GM18508 (cell line): Measurements from ENCODE around the gene KRT6B.
"Not testable (repeated sequence)": the region's sequence is repeated elsewhere in the genome, so short reads cannot be mapped to it uniquely, and the experiment has no call there.

ENCODE experiments used
- ATAC-seq: cut with Tn5 transposase; IDR thresholded peaks from one replicate; pipeline ENCODE4 v1.9.1; 2021; ENCODE audit warnings: moderate number of reproducible peaks; ENCODE audit not compliant: insufficient read depth, unreplicated experiment

KRT6B gene

GRCh38 chr12:52474212-52474611 is 22.3 kb upstream of the KRT6B start:
- no peak for ATAC-seq

GRCh38 chr12:52473768-52474167 is 21.8 kb upstream of the KRT6B start, which contains the start of gene KRT6C:
Gene KRT6C (minus strand): TSS chr12:52473805. CDS start chr12:52473737, 68 bp downstream.
- no peak for ATAC-seq

- no peak for ATAC-seq
Measured at GRCh38 chr12:52469853-52470252, 17.9 kb upstream of the KRT6B start.

- ATAC-seq = no peak
Measured at GRCh38 chr12:52464897-52465296, 13.0 kb upstream of the KRT6B start.

- ATAC-seq = no peak
Measured at GRCh38 chr12:52461693-52462092, 9.7 kb upstream of the KRT6B start.

GRCh38 chr12:52458861-52459260 is 6.9 kb upstream of the KRT6B start:
- no peak for ATAC-seq

- no peak for ATAC-seq
Measured at GRCh38 chr12:52455821-52456220, 3.9 kb upstream of the KRT6B start.

- ATAC-seq = no peak
Measured at GRCh38 chr12:52454411-52455201, 2.7 kb upstream of the KRT6B start.

GRCh38 chr12:52448228-52448627 is 3.7 kb downstream of the KRT6B start:
- ATAC-seq = no peak

- ATAC-seq = not testable (repeated sequence)
Measured at GRCh38 chr12:52447196-52447595, 4.8 kb downstream of the KRT6B start.

- ATAC-seq = no peak
Measured at GRCh38 chr12:52446367-52447045, 5.4 kb downstream of the KRT6B start.

GRCh38 chr12:52445876-52446275 is 6.1 kb downstream of the KRT6B start:
- ATAC-seq = no peak

- no peak for ATAC-seq
Measured at GRCh38 chr12:52444647-52445595, 7.0 kb downstream of the KRT6B start.

- no peak for ATAC-seq
Measured at GRCh38 chr12:52443966-52444365, 8.0 kb downstream of the KRT6B start.

- no peak for ATAC-seq
Measured at GRCh38 chr12:52442600-52443061, 9.3 kb downstream of the KRT6B start.

GRCh38 chr12:52441320-52441911 is 10.5 kb downstream of the KRT6B start:
- ATAC-seq = no peak

- ATAC-seq = no peak
Measured at GRCh38 chr12:52440821-52441319, 11.1 kb downstream of the KRT6B start.

GRCh38 chr12:52439845-52440244 is 12.1 kb downstream of the KRT6B start:
- no peak for ATAC-seq

GRCh38 chr12:52439420-52439819 is 12.5 kb downstream of the KRT6B start:
- ATAC-seq = no peak
